HG03135 (cell line): ENCODE measurements around the gene PRCD.

Experiments used
- ATAC-seq: cut with Tn5 transposase; IDR thresholded peaks from one replicate; pipeline ENCODE4 v1.9.1; 2021; ENCODE audit warnings: mild to moderate bottlenecking, moderate library complexity; ENCODE audit not compliant: unreplicated experiment

Gene PRCD

GRCh38 chr17:76588182-76588581, 48.3 kb downstream of the PRCD start:
- no peak for ATAC-seq

GRCh38 chr17:76593384-76593826, 53.6 kb downstream of the PRCD start:
- no peak for ATAC-seq

GRCh38 chr17:76593959-76594358, 54.1 kb downstream of the PRCD start:
- no peak for ATAC-seq

- ATAC-seq, result no peak
These were observed 54.8 kb downstream of the PRCD start for GRCh38 chr17:76594690-76595089.
